ENCODE measurements around the gene PLCB4.

GRCh38 chr20:9141070-9141469 lies 72.2 kb downstream of the PLCB4 start:
- TF ChIP-seq CTCF (conservative IDR thresholded peaks at IDR 0.05; ENCODE audit: low read length) (no peak), EZH2phosphoT487 (IDR thresholded peaks at IDR 0.05; ENCODE audit: borderline replicate concordance, low read depth, low read length) (no peak)

Measured in OCI-LY7 (cell line).